H9 (cell line): ENCODE measurements around the gene LRRC36. TPM values are rescaled to one million over a fixed set of nuclear protein-coding genes. Genes with fewer than 3 reads are reported as not detected.

Source experiments
- DNase-seq: peaks from one replicate; pipeline ENCODE4 v3.0.0-alpha.2; 2017
- H2AFZ ChIP-seq: one replicate; pipeline ENCODE4 v1.6.1; 2013; ENCODE audit warnings: mild to moderate bottlenecking, low read length, control low read depth, moderate library complexity
- H2AK5ac ChIP-seq: 2 replicates; pipeline ENCODE4 v1.6.1; 2013; ENCODE audit warnings: low read length, control low read depth, mixed read lengths; ENCODE audit not compliant: insufficient read length
- H2BK120ac ChIP-seq: one replicate; pipeline ENCODE4 v1.6.1; 2013; ENCODE audit warnings: low read depth, mild to moderate bottlenecking, low read length, control low read depth, inconsistent platforms; ENCODE audit not compliant: poor library complexity, severe bottlenecking
- H2BK12ac ChIP-seq: 2 replicates; pipeline ENCODE4 v1.6.1; 2013; ENCODE audit warnings: low read length, control low read depth, mixed read lengths, low read depth; ENCODE audit not compliant: insufficient read length
- H2BK15ac ChIP-seq: 2 replicates; pipeline ENCODE4 v1.6.1; 2013; ENCODE audit warnings: low read depth, low read length, control low read depth
- H2BK20ac ChIP-seq: one replicate; pipeline ENCODE4 v1.6.1; 2013; ENCODE audit warnings: low read depth, mild to moderate bottlenecking, low read length, control low read depth, inconsistent platforms; ENCODE audit not compliant: poor library complexity, severe bottlenecking
- H2BK5ac ChIP-seq: 2 replicates; pipeline ENCODE4 v1.6.1; 2013; ENCODE audit warnings: low read length, control low read depth, mixed read lengths; ENCODE audit not compliant: insufficient read length
- H3K14ac ChIP-seq: 2 replicates; pipeline ENCODE4 v1.6.1; 2013; ENCODE audit warnings: low read length, control low read depth; ENCODE audit not compliant: insufficient read depth
- H3K18ac ChIP-seq: 2 replicates; pipeline ENCODE4 v1.6.1; 2013; ENCODE audit warnings: low read depth, mild to moderate bottlenecking, mixed read lengths, low read length, control low read depth; ENCODE audit not compliant: insufficient read length
- H3K23ac ChIP-seq: 2 replicates; pipeline ENCODE4 v1.6.1; 2013; ENCODE audit warnings: low read length, control low read depth, mixed read lengths, low read depth; ENCODE audit not compliant: insufficient read length
- H3K23me2 ChIP-seq: 2 replicates; pipeline ENCODE4 v1.6.1; 2013; ENCODE audit warnings: low read depth, mild to moderate bottlenecking, mixed read lengths, low read length, control low read depth; ENCODE audit not compliant: insufficient read length, poor library complexity, severe bottlenecking
- H3K27ac ChIP-seq: 2 replicates; pipeline ENCODE4 v1.5.1; 2013; ENCODE audit warnings: low read length, control low read depth, mixed read lengths, low read depth; ENCODE audit not compliant: insufficient read length
- H3K27me3 ChIP-seq: 2 replicates; pipeline ENCODE4 v1.6.1; 2013; ENCODE audit warnings: low read length, control low read depth, inconsistent platforms; ENCODE audit not compliant: insufficient read depth
- H3K4ac ChIP-seq: 2 replicates; pipeline ENCODE4 v1.6.1; 2013; ENCODE audit warnings: low read depth, mild to moderate bottlenecking, control low read depth, inconsistent platforms, low read length, moderate library complexity
- H3K4me1 ChIP-seq: 2 replicates; pipeline ENCODE4 v1.6.1; 2013; ENCODE audit warnings: low read length, control low read depth, inconsistent platforms; ENCODE audit not compliant: insufficient read depth
- H3K4me2 ChIP-seq: 2 replicates; pipeline ENCODE4 v1.6.1; 2013; ENCODE audit warnings: low read length, control low read depth, mixed read lengths; ENCODE audit not compliant: insufficient read length, insufficient read depth
- H3K56ac ChIP-seq: 2 replicates; pipeline ENCODE4 v1.6.1; 2013; ENCODE audit warnings: low read depth, mild to moderate bottlenecking, mixed read lengths, low read length, control low read depth; ENCODE audit not compliant: insufficient read length
- H3K79me1 ChIP-seq: 2 replicates; pipeline ENCODE4 v1.6.1; 2013; ENCODE audit warnings: low read depth, mild to moderate bottlenecking, moderate library complexity, low read length, control low read depth, inconsistent platforms; ENCODE audit not compliant: insufficient read depth, poor library complexity, severe bottlenecking
- H3K79me2 ChIP-seq: 2 replicates; pipeline ENCODE4 v1.6.1; 2013; ENCODE audit warnings: low read length, control low read depth, inconsistent platforms; ENCODE audit not compliant: insufficient read depth
- H3K9ac ChIP-seq: 2 replicates; pipeline ENCODE4 v1.6.1; 2013; ENCODE audit warnings: low read length, control low read depth, mixed read lengths; ENCODE audit not compliant: insufficient read length; ENCODE audit errors: extremely low read depth
- H3K9me3 ChIP-seq: one replicate; pipeline ENCODE4 v1.6.1; 2013; ENCODE audit warnings: low read depth, low read length, inconsistent platforms; ENCODE audit not compliant: control insufficient read depth
- H3T11ph ChIP-seq: one replicate; pipeline ENCODE4 v1.6.1; 2013; ENCODE audit warnings: mild to moderate bottlenecking, low read length, control low read depth, inconsistent platforms
- H4K20me1 ChIP-seq: one replicate; pipeline ENCODE4 v1.6.1; 2013; ENCODE audit not compliant: control insufficient read depth, insufficient read length, insufficient read depth
- H4K5ac ChIP-seq: 2 replicates; pipeline ENCODE4 v1.6.1; 2013; ENCODE audit warnings: low read depth, mild to moderate bottlenecking, mixed read lengths, low read length, control low read depth; ENCODE audit not compliant: insufficient read length
- H4K8ac ChIP-seq: replicated peaks from 2 replicates; pipeline ENCODE4 v1.6.1; 2013; ENCODE audit warnings: low read length, control low read depth, mixed read lengths, low read depth; ENCODE audit not compliant: insufficient read length
- H4K91ac ChIP-seq: 2 replicates; pipeline ENCODE4 v1.6.1; 2013; ENCODE audit warnings: low read depth, mild to moderate bottlenecking, moderate library complexity, mixed read lengths, low read length, control low read depth; ENCODE audit not compliant: insufficient read length
- H3K27ac Mint-ChIP-seq, 3 experiments: 2 replicates in 2 of 3; 3 replicates in 1 of 3; pipeline ENCODE4 v1.8.0; 2020 to 2021; ENCODE audit warnings: mixed read lengths in 3 of 3, mild to moderate bottlenecking in 1 of 3, moderate library complexity in 1 of 3
- H3K27me3 Mint-ChIP-seq: 2 replicates; pipeline ENCODE4 v1.8.0; 2021; ENCODE audit warnings: low read depth, mild to moderate bottlenecking, moderate library complexity, mixed read lengths
- H3K36me3 Mint-ChIP-seq, 3 experiments: 2 replicates in 2 of 3; 3 replicates in 1 of 3; pipeline ENCODE4 v1.8.0; 2020 to 2021; ENCODE audit warnings: low read depth in 3 of 3, mixed read lengths in 3 of 3; ENCODE audit not compliant: insufficient read depth in 1 of 3
- H3K4me1 Mint-ChIP-seq, 2 experiments: 2 replicates each; pipeline ENCODE4 v1.8.0; 2020; ENCODE audit warnings: mixed read lengths in 2 of 2
- H3K4me3 Mint-ChIP-seq, 2 experiments: 2 replicates in 1 of 2; 3 replicates in 1 of 2; pipeline ENCODE4 v1.8.0; 2020 to 2021; ENCODE audit warnings: mild to moderate bottlenecking in 2 of 2, mixed read lengths in 2 of 2, moderate library complexity in 1 of 2
- H3K9me3 Mint-ChIP-seq, 2 experiments: 2 replicates in 1 of 2; 3 replicates in 1 of 2; pipeline ENCODE4 v1.8.0; 2020; ENCODE audit warnings: mild to moderate bottlenecking in 2 of 2, mixed read lengths in 2 of 2, moderate library complexity in 1 of 2
- WGBS: extraction: QIAGEN DNeasy Blood & Tissue Kit; methylation state at CpG from one replicate; pipeline ENCODE4 v1.1.7; 2013; ENCODE audit warnings: missing lambda C conversion rate, low lambda C conversion rate, mixed read lengths; ENCODE audit not compliant: insufficient read length; ENCODE audit errors: extremely low coverage; 5-methylcytosine and 5-hydroxymethylcytosine counted together
- total RNA-seq: library from RNA; stranded (reverse); gene quantifications from 2 replicates; pipeline ENCODE4 v1.2.1, GENCODE V29; 2021
- TF ChIP-seq, protein P1 (sequence below): fragments of 200-600 bp; sonication (generic); conservative IDR thresholded peaks from 3 replicates; pipeline ENCODE4 v1.8.0; 2021; ENCODE audit warnings: antibody characterized with exemption, mild to moderate bottlenecking

LRRC36 gene
- total RNA-seq, 1 experiment from 2014 or later = not detected

DNA sequence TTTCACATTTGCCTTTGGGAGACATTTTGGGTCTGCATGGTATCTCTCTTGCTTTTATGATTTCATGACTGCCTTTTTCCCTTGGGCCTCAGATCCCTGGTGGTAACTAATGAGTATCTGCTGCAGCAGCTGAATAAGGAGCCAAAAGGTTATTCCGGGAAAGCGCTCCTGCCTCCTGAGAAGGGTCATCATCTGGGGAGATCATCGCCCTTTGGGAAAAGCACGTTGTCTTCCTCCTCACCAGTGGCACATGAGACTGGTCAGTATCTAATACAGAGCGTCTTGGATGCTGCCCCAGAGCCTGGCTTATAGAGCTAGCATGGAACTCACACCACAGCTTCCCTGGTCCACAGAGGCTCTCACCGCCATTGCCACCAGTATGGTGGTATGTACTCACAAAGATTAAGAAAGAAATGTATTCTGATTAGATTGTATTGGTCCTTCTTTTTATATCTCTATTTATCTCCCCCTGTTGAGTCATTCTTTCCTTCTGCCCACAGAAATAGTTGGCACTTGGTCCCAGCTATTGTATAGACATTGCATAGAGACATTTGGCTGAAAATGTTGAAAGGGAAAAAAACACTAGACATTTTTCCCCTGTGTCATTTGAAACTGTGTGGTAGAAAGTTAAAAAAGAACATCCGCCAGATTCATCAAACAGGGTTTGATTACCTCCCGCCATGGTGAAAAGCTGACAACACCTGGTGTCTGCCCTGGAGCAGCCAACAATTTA is 58.3 kb downstream of the LRRC36 start:
- Histone ChIP-seq H3K4me1 (peaks cover 4% of the 10 kb centered on the region; the same call in 1 of the 2 replicates), H3K9me3 (no peaks in the 10 kb centered on the region), H2BK15ac (no peak overlapping the region), H2AFZ (no peak overlapping the region), H2BK5ac (no peak overlapping the region), H3K27me3 (no peaks in the 10 kb centered on the region; the same call in 1 of the 2 replicates), H3K56ac (no peak overlapping the region), H4K20me1 (no peaks in the 10 kb centered on the region), H3K27ac (no peak overlapping the region), H3K23me2 (no peaks in the 10 kb centered on the region), H2AK5ac (no peak overlapping the region), H2BK12ac (no peak overlapping the region), H3K18ac (no peak overlapping the region), H3K23ac (no peak overlapping the region), H3K79me2 (no peaks in the 10 kb centered on the region), H3K4me2 (no peak overlapping the region), H3T11ph (no peak overlapping the region), H2BK20ac (no peak overlapping the region), H3K4ac (no peak overlapping the region), H3K14ac (no peak overlapping the region), H3K9ac (no peak overlapping the region), H4K5ac (no peak overlapping the region), H3K79me1 (no peaks in the 10 kb centered on the region), H2BK120ac (no peak overlapping the region), H4K91ac (no peak overlapping the region), H4K8ac (no peak overlapping the region)
- no CpG with 5 or more reads among the region's 8 CpGs for WGBS
- TF ChIP-seq, protein P1, sequence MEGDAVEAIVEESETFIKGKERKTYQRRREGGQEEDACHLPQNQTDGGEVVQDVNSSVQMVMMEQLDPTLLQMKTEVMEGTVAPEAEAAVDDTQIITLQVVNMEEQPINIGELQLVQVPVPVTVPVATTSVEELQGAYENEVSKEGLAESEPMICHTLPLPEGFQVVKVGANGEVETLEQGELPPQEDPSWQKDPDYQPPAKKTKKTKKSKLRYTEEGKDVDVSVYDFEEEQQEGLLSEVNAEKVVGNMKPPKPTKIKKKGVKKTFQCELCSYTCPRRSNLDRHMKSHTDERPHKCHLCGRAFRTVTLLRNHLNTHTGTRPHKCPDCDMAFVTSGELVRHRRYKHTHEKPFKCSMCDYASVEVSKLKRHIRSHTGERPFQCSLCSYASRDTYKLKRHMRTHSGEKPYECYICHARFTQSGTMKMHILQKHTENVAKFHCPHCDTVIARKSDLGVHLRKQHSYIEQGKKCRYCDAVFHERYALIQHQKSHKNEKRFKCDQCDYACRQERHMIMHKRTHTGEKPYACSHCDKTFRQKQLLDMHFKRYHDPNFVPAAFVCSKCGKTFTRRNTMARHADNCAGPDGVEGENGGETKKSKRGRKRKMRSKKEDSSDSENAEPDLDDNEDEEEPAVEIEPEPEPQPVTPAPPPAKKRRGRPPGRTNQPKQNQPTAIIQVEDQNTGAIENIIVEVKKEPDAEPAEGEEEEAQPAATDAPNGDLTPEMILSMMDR = no peak
- H3K36me3 Mint-ChIP-seq = no peaks in the 10 kb centered on the region
- peaks cover 43% of the 10 kb centered on the region for H3K27me3 Mint-ChIP-seq
- peaks cover 19 to 25% of the 10 kb centered on the region in 2 experiments for H3K4me1 Mint-ChIP-seq
- DNase-seq = no peak
- H3K27ac Mint-ChIP-seq = no peak overlapping the region
- H3K4me3 Mint-ChIP-seq = no peak overlapping the region
- H3K9me3 Mint-ChIP-seq = no peaks in the 10 kb centered on the region
